ENCODE measurements around the gene SLC18B1. TPM values are rescaled to one million over a fixed set of nuclear protein-coding genes. Genes with fewer than 3 reads are reported as not detected.

SLC18B1 gene
- polyA plus RNA-seq, 1 of the 3 experiments (the other 2 are of a cell fraction): 1.2 TPM

DNA sequence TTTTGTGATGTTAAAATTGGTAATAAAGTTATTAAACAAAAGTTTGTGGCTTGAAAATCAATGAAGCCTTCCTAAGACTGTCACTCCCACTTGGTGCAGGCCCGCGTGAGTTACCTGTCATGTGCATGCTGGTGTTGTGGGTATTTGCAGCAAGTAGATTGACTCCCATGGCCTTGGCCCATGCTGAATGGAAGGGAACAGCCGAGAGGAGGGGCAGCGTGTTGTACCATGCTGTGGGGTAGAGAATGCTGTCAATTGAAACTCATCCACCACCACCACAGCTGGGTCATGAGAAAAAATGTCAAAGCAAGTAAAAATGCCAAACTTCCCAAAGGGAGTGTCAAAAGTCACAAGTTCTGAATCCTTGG is 71.8 kb downstream of the SLC18B1 start:
- Histone ChIP-seq H3K9ac (no peak overlapping the region), H3F3A (replicated peaks; ENCODE audit: insufficient read depth) (no peaks in the 10 kb centered on the region), H4K20me1 (ENCODE audit: insufficient read depth) (no peaks in the 10 kb centered on the region), H3K4me3 (ENCODE audit: low read depth in 2 of 2, low read length in 1 of 2) (no peak overlapping the region), H3K79me2 (ENCODE audit: insufficient read depth) (no peaks in the 10 kb centered on the region), H3K27me3 (ENCODE audit: insufficient read depth) (peaks cover 12% of the 10 kb centered on the region; the same call in 1 of the 2 replicates), H2AFZ (ENCODE audit: low read depth) (no peak overlapping the region), H3K27ac (ENCODE audit: low read depth in 2 of 2, low read length in 1 of 2) (no peak overlapping the region), H3K9me3 (no peaks in the 10 kb centered on the region), H3K36me3 (replicated peaks in 1 of 2; ENCODE audit: control insufficient read depth in 1 of 2, insufficient read depth in 2 of 2, low read length in 1 of 2) (no peaks in the 10 kb centered on the region), H3K9me2 (no peaks in the 10 kb centered on the region), H3K4me2 (no peak overlapping the region), H3K4me1 (ENCODE audit: control insufficient read depth in 1 of 2, insufficient read depth in 2 of 2, low read depth in 1 of 2, low read length in 1 of 2) (no peaks in the 10 kb centered on the region)
- no peak for DNase-seq
- TF ChIP-seq EP300 (IDR thresholded peaks at IDR 0.05; ENCODE audit: borderline replicate concordance in 1 of 2, low read depth in 1 of 2, low read length in 1 of 2) (no peak), NRF1 (IDR thresholded peaks at IDR 0.05; ENCODE audit: low read depth, low read length) (no peak), TEAD4 (IDR thresholded peaks at IDR 0.05; ENCODE audit: borderline replicate concordance, insufficient read depth) (no peak), FOXJ3 (CRISPR knock-in tag; IDR thresholded peaks at IDR 0.05) (no peak), GABPA (IDR thresholded peaks at IDR 0.05; ENCODE audit: low read depth) (no peak)
- TF ChIP-seq, protein P1, sequence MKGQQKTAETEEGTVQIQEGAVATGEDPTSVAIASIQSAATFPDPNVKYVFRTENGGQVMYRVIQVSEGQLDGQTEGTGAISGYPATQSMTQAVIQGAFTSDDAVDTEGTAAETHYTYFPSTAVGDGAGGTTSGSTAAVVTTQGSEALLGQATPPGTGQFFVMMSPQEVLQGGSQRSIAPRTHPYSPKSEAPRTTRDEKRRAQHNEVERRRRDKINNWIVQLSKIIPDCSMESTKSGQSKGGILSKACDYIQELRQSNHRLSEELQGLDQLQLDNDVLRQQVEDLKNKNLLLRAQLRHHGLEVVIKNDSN (IDR thresholded peaks at IDR 0.05; ENCODE audit: borderline replicate concordance, low read depth): no peak
- TF ChIP-seq, protein P2, sequence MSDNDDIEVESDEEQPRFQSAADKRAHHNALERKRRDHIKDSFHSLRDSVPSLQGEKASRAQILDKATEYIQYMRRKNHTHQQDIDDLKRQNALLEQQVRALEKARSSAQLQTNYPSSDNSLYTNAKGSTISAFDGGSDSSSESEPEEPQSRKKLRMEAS (IDR thresholded peaks at IDR 0.05; ENCODE audit: low read depth): no peak
- WGBS (ENCODE audit: low lambda C conversion rate): 18% methylated on average over 4 of the region's 4 CpGs
- POLR2A ChIA-PET: no interaction called here
- CTCF ChIA-PET: no interaction called here

DNA sequence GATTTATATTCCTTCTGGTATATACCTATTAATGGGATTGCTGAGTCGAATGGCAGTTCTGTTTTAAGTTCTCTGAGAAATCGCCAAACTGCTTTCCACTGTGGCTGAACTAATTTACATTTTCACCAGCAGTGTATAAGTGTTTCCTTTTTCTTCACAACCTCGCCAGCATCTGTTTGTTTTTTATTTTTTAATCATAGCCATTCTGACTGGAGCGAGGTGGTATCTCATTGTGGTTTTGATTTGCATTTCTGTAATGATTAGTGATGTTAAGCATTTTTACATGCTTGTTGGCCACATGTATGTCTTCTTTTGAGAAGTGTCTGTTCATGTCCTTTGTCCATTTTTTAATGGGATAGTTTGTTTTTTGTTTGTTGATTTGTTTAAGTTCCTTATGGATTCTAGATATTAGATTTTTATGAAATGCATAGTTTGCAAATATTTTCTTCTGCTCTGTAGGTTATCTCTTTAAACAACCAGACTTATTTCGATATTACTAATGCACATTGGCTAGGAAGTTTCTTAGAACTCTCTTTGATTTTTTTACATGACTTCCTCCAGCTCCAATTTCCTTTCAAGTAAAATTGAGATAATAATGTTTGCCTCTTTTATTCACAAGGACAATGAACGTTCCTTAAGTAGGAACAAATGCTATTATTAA is 72.4 kb downstream of the SLC18B1 start:
- Histone ChIP-seq H3K27ac (ENCODE audit: low read depth in 2 of 2, low read length in 1 of 2) (no peak overlapping the region), H3K36me3 (replicated peaks in 1 of 2; ENCODE audit: control insufficient read depth in 1 of 2, insufficient read depth in 2 of 2, low read length in 1 of 2) (no peaks in the 10 kb centered on the region), H3K4me1 (ENCODE audit: control insufficient read depth in 1 of 2, insufficient read depth in 2 of 2, low read depth in 1 of 2, low read length in 1 of 2) (no peaks in the 10 kb centered on the region), H3K4me2 (no peak overlapping the region), H3F3A (replicated peaks; ENCODE audit: insufficient read depth) (no peaks in the 10 kb centered on the region), H3K9me3 (no peaks in the 10 kb centered on the region), H2AFZ (ENCODE audit: low read depth) (no peak overlapping the region), H4K20me1 (ENCODE audit: insufficient read depth) (no peaks in the 10 kb centered on the region), H3K9ac (no peak overlapping the region), H3K9me2 (no peaks in the 10 kb centered on the region), H3K27me3 (ENCODE audit: insufficient read depth) (peaks cover 17% of the 10 kb centered on the region; the same call in 1 of the 2 replicates), H3K4me3 (ENCODE audit: low read depth in 2 of 2, low read length in 1 of 2) (no peak overlapping the region), H3K79me2 (ENCODE audit: insufficient read depth) (no peaks in the 10 kb centered on the region)
- no peak for DNase-seq
- CTCF ChIA-PET: no interaction called here
- WGBS (ENCODE audit: low lambda C conversion rate): 3% methylated on average over 6 of the region's 6 CpGs
- POLR2A ChIA-PET: no interaction called here
- TF ChIP-seq GABPA (IDR thresholded peaks at IDR 0.05; ENCODE audit: low read depth) (no peak), YY1 (IDR thresholded peaks at IDR 0.05; ENCODE audit: low read depth) (no peak), RXRA (IDR thresholded peaks at IDR 0.05; ENCODE audit: borderline replicate concordance, low read depth) (no peak), ELF1 (IDR thresholded peaks at IDR 0.05) (no peak), TAF1 (IDR thresholded peaks at IDR 0.05; ENCODE audit: borderline replicate concordance, low read depth, low read length) (no peak), RFX5 (IDR thresholded peaks at IDR 0.05; ENCODE audit: low read length) (no peak), EP300 (IDR thresholded peaks at IDR 0.05; ENCODE audit: borderline replicate concordance in 1 of 2, low read depth in 1 of 2, low read length in 1 of 2) (no peak)
- TF ChIP-seq, protein P3, sequence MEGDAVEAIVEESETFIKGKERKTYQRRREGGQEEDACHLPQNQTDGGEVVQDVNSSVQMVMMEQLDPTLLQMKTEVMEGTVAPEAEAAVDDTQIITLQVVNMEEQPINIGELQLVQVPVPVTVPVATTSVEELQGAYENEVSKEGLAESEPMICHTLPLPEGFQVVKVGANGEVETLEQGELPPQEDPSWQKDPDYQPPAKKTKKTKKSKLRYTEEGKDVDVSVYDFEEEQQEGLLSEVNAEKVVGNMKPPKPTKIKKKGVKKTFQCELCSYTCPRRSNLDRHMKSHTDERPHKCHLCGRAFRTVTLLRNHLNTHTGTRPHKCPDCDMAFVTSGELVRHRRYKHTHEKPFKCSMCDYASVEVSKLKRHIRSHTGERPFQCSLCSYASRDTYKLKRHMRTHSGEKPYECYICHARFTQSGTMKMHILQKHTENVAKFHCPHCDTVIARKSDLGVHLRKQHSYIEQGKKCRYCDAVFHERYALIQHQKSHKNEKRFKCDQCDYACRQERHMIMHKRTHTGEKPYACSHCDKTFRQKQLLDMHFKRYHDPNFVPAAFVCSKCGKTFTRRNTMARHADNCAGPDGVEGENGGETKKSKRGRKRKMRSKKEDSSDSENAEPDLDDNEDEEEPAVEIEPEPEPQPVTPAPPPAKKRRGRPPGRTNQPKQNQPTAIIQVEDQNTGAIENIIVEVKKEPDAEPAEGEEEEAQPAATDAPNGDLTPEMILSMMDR (IDR thresholded peaks at IDR 0.05): no peak
- TF ChIP-seq, protein P4, sequence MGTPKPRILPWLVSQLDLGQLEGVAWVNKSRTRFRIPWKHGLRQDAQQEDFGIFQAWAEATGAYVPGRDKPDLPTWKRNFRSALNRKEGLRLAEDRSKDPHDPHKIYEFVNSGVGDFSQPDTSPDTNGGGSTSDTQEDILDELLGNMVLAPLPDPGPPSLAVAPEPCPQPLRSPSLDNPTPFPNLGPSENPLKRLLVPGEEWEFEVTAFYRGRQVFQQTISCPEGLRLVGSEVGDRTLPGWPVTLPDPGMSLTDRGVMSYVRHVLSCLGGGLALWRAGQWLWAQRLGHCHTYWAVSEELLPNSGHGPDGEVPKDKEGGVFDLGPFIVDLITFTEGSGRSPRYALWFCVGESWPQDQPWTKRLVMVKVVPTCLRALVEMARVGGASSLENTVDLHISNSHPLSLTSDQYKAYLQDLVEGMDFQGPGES (IDR thresholded peaks at IDR 0.05; ENCODE audit: low read depth, low read length): no peak
- TF ChIP-seq, protein P5, sequence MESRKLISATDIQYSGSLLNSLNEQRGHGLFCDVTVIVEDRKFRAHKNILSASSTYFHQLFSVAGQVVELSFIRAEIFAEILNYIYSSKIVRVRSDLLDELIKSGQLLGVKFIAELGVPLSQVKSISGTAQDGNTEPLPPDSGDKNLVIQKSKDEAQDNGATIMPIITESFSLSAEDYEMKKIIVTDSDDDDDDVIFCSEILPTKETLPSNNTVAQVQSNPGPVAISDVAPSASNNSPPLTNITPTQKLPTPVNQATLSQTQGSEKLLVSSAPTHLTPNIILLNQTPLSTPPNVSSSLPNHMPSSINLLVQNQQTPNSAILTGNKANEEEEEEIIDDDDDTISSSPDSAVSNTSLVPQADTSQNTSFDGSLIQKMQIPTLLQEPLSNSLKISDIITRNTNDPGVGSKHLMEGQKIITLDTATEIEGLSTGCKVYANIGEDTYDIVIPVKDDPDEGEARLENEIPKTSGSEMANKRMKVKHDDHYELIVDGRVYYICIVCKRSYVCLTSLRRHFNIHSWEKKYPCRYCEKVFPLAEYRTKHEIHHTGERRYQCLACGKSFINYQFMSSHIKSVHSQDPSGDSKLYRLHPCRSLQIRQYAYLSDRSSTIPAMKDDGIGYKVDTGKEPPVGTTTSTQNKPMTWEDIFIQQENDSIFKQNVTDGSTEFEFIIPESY (IDR thresholded peaks at IDR 0.05; ENCODE audit: borderline replicate concordance, low read depth): no peak
- TF ChIP-seq, protein P6, sequence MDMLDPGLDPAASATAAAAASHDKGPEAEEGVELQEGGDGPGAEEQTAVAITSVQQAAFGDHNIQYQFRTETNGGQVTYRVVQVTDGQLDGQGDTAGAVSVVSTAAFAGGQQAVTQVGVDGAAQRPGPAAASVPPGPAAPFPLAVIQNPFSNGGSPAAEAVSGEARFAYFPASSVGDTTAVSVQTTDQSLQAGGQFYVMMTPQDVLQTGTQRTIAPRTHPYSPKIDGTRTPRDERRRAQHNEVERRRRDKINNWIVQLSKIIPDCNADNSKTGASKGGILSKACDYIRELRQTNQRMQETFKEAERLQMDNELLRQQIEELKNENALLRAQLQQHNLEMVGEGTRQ (IDR thresholded peaks at IDR 0.05; ENCODE audit: borderline replicate concordance, low read depth, low read length): no peak
- TF ChIP-seq, protein P7, sequence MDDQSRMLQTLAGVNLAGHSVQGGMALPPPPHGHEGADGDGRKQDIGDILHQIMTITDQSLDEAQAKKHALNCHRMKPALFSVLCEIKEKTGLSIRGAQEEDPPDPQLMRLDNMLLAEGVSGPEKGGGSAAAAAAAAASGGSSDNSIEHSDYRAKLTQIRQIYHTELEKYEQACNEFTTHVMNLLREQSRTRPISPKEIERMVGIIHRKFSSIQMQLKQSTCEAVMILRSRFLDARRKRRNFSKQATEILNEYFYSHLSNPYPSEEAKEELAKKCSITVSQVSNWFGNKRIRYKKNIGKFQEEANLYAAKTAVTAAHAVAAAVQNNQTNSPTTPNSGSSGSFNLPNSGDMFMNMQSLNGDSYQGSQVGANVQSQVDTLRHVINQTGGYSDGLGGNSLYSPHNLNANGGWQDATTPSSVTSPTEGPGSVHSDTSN (IDR thresholded peaks at IDR 0.05): no peak
- TF ChIP-seq, protein P2 (IDR thresholded peaks at IDR 0.05; ENCODE audit: low read depth): no peak

Measured in SK-N-SH (cell line).